Liver (tissue), 3 donors: Measurements from ENCODE around the gene CDH9.

Source experiments
- CTCF ChIP-seq: fragments of 150-350 bp; IDR thresholded peaks from 2 replicates; pipeline ENCODE4 v1.5.1; 2017; ENCODE audit warnings: improper control_type of control experiment, low read depth, low read length; ENCODE audit not compliant: missing input control
- RXRA ChIP-seq, 2 donors: IDR thresholded peaks; 2 replicates each; pipeline ENCODE4 v1.6.1; 2017 to 2018; ENCODE audit warnings: antibody characterized with exemption in 2 of 2, mild to moderate bottlenecking in 1 of 2
- donor health status: healthy.
- donor health status: healthy.

GRCh38 chr5:26877154-26877553, 161.2 kb downstream of the CDH9 start:
- TF ChIP-seq CTCF (no peak), RXRA (IDR thresholded peaks at IDR 0.05) (no peak)
